ENCODE measurements around the gene DBF4B. TPM values are rescaled to one million over a fixed set of nuclear protein-coding genes. Genes with fewer than 3 reads are reported as not detected.

The DBF4B gene
- total RNA-seq, 1 experiment from 2014 or later, result 24.7 TPM

- H3K79me2 ChIP-seq (ENCODE audit: insufficient read depth, low read length), result no peaks in the 10 kb centered on the region
- no peak overlapping the region for H3T11ph ChIP-seq (ENCODE audit: low read length)
- no peak for TF ChIP-seq CTCF (conservative IDR thresholded peaks at IDR 0.05)
- peak; percentile 54 for DNase-seq
- H3K23ac ChIP-seq (ENCODE audit: insufficient read length, low read depth, low read length), result no peak overlapping the region
- no peak overlapping the region for H2BK5ac ChIP-seq (ENCODE audit: insufficient read length, low read length)
- H3K9me3 Mint-ChIP-seq, result no peaks in the 10 kb centered on the region
- no peaks in the 10 kb centered on the region for H3K9me3 ChIP-seq (ENCODE audit: control insufficient read depth, low read depth, low read length)
- H3K4me2 ChIP-seq (ENCODE audit: insufficient read depth, insufficient read length, low read length), result no peak overlapping the region
- H3K4ac ChIP-seq (ENCODE audit: low read depth, low read length), result no peak overlapping the region
- no CpG with 5 or more reads among the region's 8 CpGs for WGBS (ENCODE audit: extremely low coverage, insufficient read length, low lambda C conversion rate)
- H2BK120ac ChIP-seq (ENCODE audit: low read depth, low read length, poor library complexity, severe bottlenecking), result no peak overlapping the region
- H3K56ac ChIP-seq (ENCODE audit: insufficient read length, low read depth, low read length), result no peak overlapping the region
- H3K27me3 ChIP-seq (ENCODE audit: insufficient read depth, low read length), result no peaks in the 10 kb centered on the region
- H2BK12ac ChIP-seq (ENCODE audit: insufficient read length, low read depth, low read length), result no peak overlapping the region
- no peaks in the 10 kb centered on the region for H3K23me2 ChIP-seq (ENCODE audit: insufficient read length, low read depth, low read length, poor library complexity, severe bottlenecking)
- no peak overlapping the region; a peak in 2 of 5 replicates for H3K4me3 Mint-ChIP-seq
- no peak overlapping the region for H3K27ac ChIP-seq (ENCODE audit: insufficient read length, low read depth, low read length)
- H3K4me1 ChIP-seq (ENCODE audit: insufficient read depth, low read length), result no peaks in the 10 kb centered on the region
- no peak overlapping the region for H2AK5ac ChIP-seq (ENCODE audit: insufficient read length, low read length)
- H4K91ac ChIP-seq (ENCODE audit: insufficient read length, low read depth, low read length), result no peak overlapping the region
- no peak overlapping the region for H4K8ac ChIP-seq (replicated peaks; ENCODE audit: insufficient read length, low read depth, low read length)
- H3K27me3 Mint-ChIP-seq (ENCODE audit: low read depth), result peaks cover 43% of the 10 kb centered on the region
- H3K79me1 ChIP-seq (ENCODE audit: insufficient read depth, low read depth, low read length, poor library complexity, severe bottlenecking), result no peaks in the 10 kb centered on the region
- no peak overlapping the region for H4K5ac ChIP-seq (ENCODE audit: insufficient read length, low read depth, low read length)
- H3K14ac ChIP-seq (ENCODE audit: insufficient read depth, low read length), result no peak overlapping the region
- H3K27ac Mint-ChIP-seq, result no peak overlapping the region; a peak in 1 of 7 replicates
- H2BK15ac ChIP-seq (ENCODE audit: low read depth, low read length), result no peak overlapping the region
- H3K18ac ChIP-seq (ENCODE audit: insufficient read length, low read depth, low read length), result no peak overlapping the region
- no peak overlapping the region for H2BK20ac ChIP-seq (ENCODE audit: low read depth, low read length, poor library complexity, severe bottlenecking)
- peaks cover 15 to 20% of the 10 kb centered on the region in 2 experiments for H3K4me1 Mint-ChIP-seq
- no peaks in the 10 kb centered on the region for H4K20me1 ChIP-seq (ENCODE audit: control insufficient read depth, insufficient read depth, insufficient read length)
- no peak overlapping the region for H2AFZ ChIP-seq (ENCODE audit: low read length)
- H3K9ac ChIP-seq (ENCODE audit: extremely low read depth, insufficient read length, low read length), result no peak overlapping the region
- H3K36me3 Mint-ChIP-seq (ENCODE audit: insufficient read depth in 1 of 3, low read depth in 3 of 3), result no peaks in the 10 kb centered on the region
Observed at GRCh38 chr17:44766409-44767038, 58.1 kb downstream of the DBF4B start.

Measured in H9 (cell line).